MCF 10A (cell line): ENCODE measurements around the gene C1orf185. TPM values are rescaled to one million over a fixed set of nuclear protein-coding genes. Genes with fewer than 3 reads are reported as not detected.

Source experiments
- BruUV-seq: library from RNA; stranded (reverse); fragments of 400-500 nt; replicated peaks from 2 replicates; lab custom pipeline; 2021; lab: Mats Ljungman, UMichigan
- CTCF ChIA-PET: fragments of 300-600 bp; sonication (Branson Sonifier 250); formaldehyde crosslinking; extraction: SDS; loops from one replicate; lab custom pipeline; 2021; ENCODE audit warnings: antibody characterized with exemption, inconsistent platforms; lab: Yijun Ruan, JAX
- POLR2A ChIA-PET: fragments of 300-600, 350-650 bp; sonication (Branson Sonifier 250); formaldehyde crosslinking; extraction: SDS; loops from one replicate; lab custom pipeline; 2020; ENCODE audit warnings: antibody characterized with exemption, inconsistent platforms; lab: Yijun Ruan, JAX
- DNase-seq: peaks from one replicate; pipeline ENCODE4 v3.0.0-alpha.2; 2018; ENCODE audit not compliant: unreplicated experiment
- H3K27ac Mint-ChIP-seq: one replicate; pipeline ENCODE4 v1.8.0; 2022; ENCODE audit warnings: mild to moderate bottlenecking, low read depth, mixed read lengths; ENCODE audit not compliant: unreplicated experiment
- H3K27me3 Mint-ChIP-seq: one replicate; pipeline ENCODE4 v1.8.0; 2022; ENCODE audit warnings: mixed read lengths; ENCODE audit not compliant: insufficient read depth, unreplicated experiment
- H3K36me3 Mint-ChIP-seq: one replicate; pipeline ENCODE4 v1.8.0; 2022; ENCODE audit warnings: mild to moderate bottlenecking, moderate library complexity, mixed read lengths; ENCODE audit not compliant: insufficient read depth, unreplicated experiment
- H3K4me1 Mint-ChIP-seq: one replicate; pipeline ENCODE4 v1.8.0; 2022; ENCODE audit warnings: mixed read lengths; ENCODE audit not compliant: insufficient read depth, unreplicated experiment
- H3K4me3 Mint-ChIP-seq: one replicate; pipeline ENCODE4 v1.8.0; 2022; ENCODE audit warnings: mild to moderate bottlenecking, moderate library complexity, mixed read lengths; ENCODE audit not compliant: unreplicated experiment
- H3K9me3 Mint-ChIP-seq: one replicate; pipeline ENCODE4 v1.8.0; 2022; ENCODE audit warnings: mixed read lengths; ENCODE audit not compliant: unreplicated experiment
- intact Hi-C: fragments of 100-400 bp; cut with micrococcal nuclease; formaldehyde crosslinking; loops from 2 replicates; pipeline ENCODE4 v1.14.1; 2022
- total RNA-seq: library from RNA; stranded (reverse); gene quantifications from 2 replicates; pipeline ENCODE4 v1.2.3, GENCODE V29; 2022
- TF ChIP-seq, protein P1 (sequence below): fragments of 200-600 bp; IDR thresholded peaks from one replicate; pipeline ENCODE4 v1.8.0; 2022; ENCODE audit warnings: antibody characterized with exemption, mild to moderate bottlenecking; ENCODE audit not compliant: unreplicated experiment

Gene C1orf185
- total RNA-seq, 1 experiment from 2014 or later: not detected

DNA sequence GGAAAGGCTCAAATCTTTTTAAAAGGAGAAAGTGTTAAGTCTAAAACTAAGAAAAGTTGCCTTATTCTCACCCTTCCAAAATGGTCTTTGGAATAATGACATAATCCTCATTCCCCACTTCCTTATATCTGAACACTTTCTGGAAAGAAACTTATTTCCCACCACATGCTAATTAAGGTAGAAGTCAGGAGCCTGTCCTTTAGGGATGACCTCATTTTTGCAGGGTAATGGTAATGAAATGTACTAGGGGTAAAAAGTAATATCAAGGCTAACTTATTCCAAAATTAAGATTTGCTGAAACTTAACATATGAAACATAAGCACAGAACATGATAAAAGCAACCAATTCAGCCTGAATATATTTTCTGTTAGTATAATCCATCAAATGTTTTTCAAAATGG, 29.4 kb upstream of the C1orf185 start:
- Mint-ChIP-seq H3K4me3 (no peak overlapping the region), H3K27me3 (no peaks in the 10 kb centered on the region), H3K36me3 (peaks cover 2% of the 10 kb centered on the region), H3K9me3 (no peaks in the 10 kb centered on the region), H3K27ac (no peak overlapping the region), H3K4me1 (peaks cover 8% of the 10 kb centered on the region)
- no TSS peak for BruUV-seq
- CTCF ChIA-PET: interaction anchor here (0.7 kb wide), 1 partner anchor 13 kb away, joined by 5 read pairs; no protein-coding TSS in a partner anchor
- intact Hi-C loops: no loop called here
- POLR2A ChIA-PET: interaction anchor here (0.5 kb wide), 1 partner anchor 445 kb away, joined by 3 read pairs; no protein-coding TSS in a partner anchor
- no peak for DNase-seq
- TF ChIP-seq, protein P1, sequence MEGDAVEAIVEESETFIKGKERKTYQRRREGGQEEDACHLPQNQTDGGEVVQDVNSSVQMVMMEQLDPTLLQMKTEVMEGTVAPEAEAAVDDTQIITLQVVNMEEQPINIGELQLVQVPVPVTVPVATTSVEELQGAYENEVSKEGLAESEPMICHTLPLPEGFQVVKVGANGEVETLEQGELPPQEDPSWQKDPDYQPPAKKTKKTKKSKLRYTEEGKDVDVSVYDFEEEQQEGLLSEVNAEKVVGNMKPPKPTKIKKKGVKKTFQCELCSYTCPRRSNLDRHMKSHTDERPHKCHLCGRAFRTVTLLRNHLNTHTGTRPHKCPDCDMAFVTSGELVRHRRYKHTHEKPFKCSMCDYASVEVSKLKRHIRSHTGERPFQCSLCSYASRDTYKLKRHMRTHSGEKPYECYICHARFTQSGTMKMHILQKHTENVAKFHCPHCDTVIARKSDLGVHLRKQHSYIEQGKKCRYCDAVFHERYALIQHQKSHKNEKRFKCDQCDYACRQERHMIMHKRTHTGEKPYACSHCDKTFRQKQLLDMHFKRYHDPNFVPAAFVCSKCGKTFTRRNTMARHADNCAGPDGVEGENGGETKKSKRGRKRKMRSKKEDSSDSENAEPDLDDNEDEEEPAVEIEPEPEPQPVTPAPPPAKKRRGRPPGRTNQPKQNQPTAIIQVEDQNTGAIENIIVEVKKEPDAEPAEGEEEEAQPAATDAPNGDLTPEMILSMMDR: no peak

DNA sequence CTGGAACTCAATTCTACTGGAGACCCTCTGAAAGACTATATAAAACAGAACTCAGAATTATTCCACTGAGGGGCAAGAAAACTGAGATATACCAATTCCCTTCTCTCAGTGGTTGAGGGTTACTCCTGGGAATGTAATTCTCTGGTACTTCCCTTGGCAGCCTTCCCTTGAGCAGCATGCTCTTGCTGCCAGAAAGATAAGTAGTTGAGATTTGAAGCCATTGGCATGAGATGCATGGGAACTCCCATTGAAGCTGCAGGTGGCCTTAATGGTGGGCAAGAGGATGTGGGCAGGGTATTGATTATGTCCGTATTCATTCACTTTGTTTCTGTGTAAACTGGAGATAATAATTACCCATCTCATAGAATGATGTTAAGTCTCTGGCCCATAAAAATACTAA, 28.6 kb upstream of the C1orf185 start:
- Mint-ChIP-seq H3K9me3 (no peaks in the 10 kb centered on the region), H3K4me1 (peaks cover 8% of the 10 kb centered on the region), H3K27me3 (no peaks in the 10 kb centered on the region), H3K36me3 (no peaks in the 10 kb centered on the region), H3K27ac (no peak overlapping the region), H3K4me3 (no peak overlapping the region)
- intact Hi-C loops: no loop called here
- BruUV-seq: no TSS peak
- TF ChIP-seq, protein P1: no peak
- DNase-seq: no peak
- ChIA-PET CTCF (no interaction called here), POLR2A (no interaction called here)

DNA sequence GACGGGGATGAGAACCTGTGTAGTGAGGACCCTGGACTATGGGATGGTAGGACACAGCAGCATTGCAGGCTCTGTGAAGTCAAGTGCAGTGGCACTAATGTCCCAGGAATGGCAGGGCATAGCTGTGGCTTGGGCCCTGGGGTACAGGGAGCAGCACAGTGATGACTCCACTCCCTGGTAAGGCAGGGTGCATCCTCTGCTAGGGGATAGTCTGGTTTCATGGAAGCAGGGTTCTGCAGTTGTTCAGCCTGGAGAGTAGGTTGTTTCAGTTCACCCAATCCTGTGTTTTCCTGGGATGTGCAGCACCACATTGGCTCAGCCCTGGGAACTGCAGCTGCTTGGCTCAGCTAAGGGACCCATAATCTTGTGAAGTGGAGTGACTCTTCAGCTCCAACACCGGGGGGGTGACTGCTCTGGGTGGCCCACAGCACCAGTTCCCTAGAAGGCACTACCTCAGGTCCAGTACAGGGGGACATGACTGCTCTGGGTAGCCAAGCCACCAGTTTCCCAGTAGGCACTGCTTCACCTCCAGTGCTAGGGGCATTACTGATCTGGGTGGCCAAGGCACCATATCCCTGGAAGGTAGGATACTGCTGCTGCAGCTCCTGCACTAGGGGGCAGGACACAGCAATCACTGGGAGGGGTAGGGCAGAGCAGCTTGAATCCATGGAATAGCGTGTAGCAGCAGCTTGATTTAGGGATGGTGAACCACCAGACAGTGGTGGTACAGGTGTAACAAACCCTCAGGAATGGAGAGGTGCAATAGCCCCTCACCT, 15.3 kb upstream of the C1orf185 start:
- peaks cover 8% of the 10 kb centered on the region for H3K4me1 Mint-ChIP-seq
- ChIA-PET POLR2A (interaction anchor here (1.0 kb wide), 1 partner anchor 16 kb away, joined by 3 read pairs; no protein-coding TSS in a partner anchor), CTCF (interaction anchor here (0.5 to 4.1 kb wide), 9 partner anchors 68 to 1043 kb away, joined by 3 to 38 read pairs (median 5); no protein-coding TSS in a partner anchor)
- H3K27me3 Mint-ChIP-seq: peaks cover 22% of the 10 kb centered on the region
- no peak overlapping the region for H3K27ac Mint-ChIP-seq
- TF ChIP-seq, protein P1: no peak
- BruUV-seq: no TSS peak
- no peak for DNase-seq
- no peaks in the 10 kb centered on the region for H3K36me3 Mint-ChIP-seq
- H3K4me3 Mint-ChIP-seq: no peak overlapping the region
- no peaks in the 10 kb centered on the region for H3K9me3 Mint-ChIP-seq
- intact Hi-C loops: no loop called here

DNA sequence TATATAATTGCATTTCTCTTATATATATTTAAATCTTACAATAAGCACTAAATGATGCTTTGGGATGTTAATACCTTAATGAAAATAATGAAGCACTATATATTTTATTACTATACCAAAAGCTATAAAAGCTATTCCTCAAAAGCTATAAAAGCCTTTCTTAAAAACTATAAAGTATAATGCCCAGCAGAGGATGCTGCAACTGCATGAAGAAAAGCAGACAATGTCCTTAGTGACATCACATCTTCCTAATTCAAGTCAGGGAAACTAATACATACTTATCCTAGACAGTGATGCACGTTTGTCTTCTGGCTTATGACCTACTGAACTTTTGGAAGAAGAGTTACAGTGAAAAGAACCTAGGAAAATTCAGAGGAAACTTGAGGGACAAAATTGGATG, 13.6 kb upstream of the C1orf185 start:
- POLR2A ChIA-PET: interaction anchor here (0.9 kb wide), 1 partner anchor 11 kb away, joined by 3 read pairs; no protein-coding TSS in a partner anchor

More for the DNA sequence above, 13.6 kb upstream of the C1orf185 start:
- intact Hi-C loops: loop anchor here (1.0 kb wide), 1 partner anchor 101 kb away; no protein-coding TSS in a partner anchor
- Mint-ChIP-seq H3K27ac (no peak overlapping the region), H3K9me3 (no peaks in the 10 kb centered on the region), H3K4me1 (peaks cover 15% of the 10 kb centered on the region), H3K4me3 (no peak overlapping the region), H3K36me3 (no peaks in the 10 kb centered on the region), H3K27me3 (peaks cover 20% of the 10 kb centered on the region)
- TF ChIP-seq, protein P1: peak; percentile 30
- no TSS peak for BruUV-seq
- CTCF ChIA-PET: interaction anchor here (0.6 to 4.1 kb wide), 8 partner anchors 10 to 314 kb away, joined by 3 to 38 read pairs (median 6); no protein-coding TSS in a partner anchor
- peak; percentile 14 for DNase-seq
